HFFc6 (cell line): ENCODE measurements around the gene GBP4. TPM values are rescaled to one million over a fixed set of nuclear protein-coding genes. Genes with fewer than 3 reads are reported as not detected.

ENCODE experiments used
- DNase-seq: peaks from one replicate; pipeline ENCODE4 v3.0.0-alpha.2; 2018
- H3K27ac Mint-ChIP-seq: 2 replicates; pipeline ENCODE4 v1.8.0; 2020; ENCODE audit warnings: mild to moderate bottlenecking, mixed read lengths
- H3K27me3 Mint-ChIP-seq: 2 replicates; pipeline ENCODE4 v1.8.0; 2021; ENCODE audit warnings: mild to moderate bottlenecking, moderate library complexity, mixed read lengths; ENCODE audit not compliant: insufficient read depth
- H3K36me3 Mint-ChIP-seq: 2 replicates; pipeline ENCODE4 v1.8.0; 2021; ENCODE audit warnings: low read depth, mixed read lengths
- H3K4me1 Mint-ChIP-seq: 2 replicates; pipeline ENCODE4 v1.8.0; 2020; ENCODE audit warnings: low read depth, mixed read lengths
- H3K4me3 Mint-ChIP-seq: 2 replicates; pipeline ENCODE4 v1.8.0; 2020; ENCODE audit warnings: mild to moderate bottlenecking, moderate library complexity, mixed read lengths
- H3K9me3 Mint-ChIP-seq: 2 replicates; pipeline ENCODE4 v1.8.0; 2020; ENCODE audit warnings: mild to moderate bottlenecking, mixed read lengths
- total RNA-seq, 6 experiments: library from RNA; stranded (reverse); fragmentation: NEBNext Ultra II Directional; extraction: Animal tissue kit (Norgen Biotek cat#: 25700); gene quantifications; 2 replicates in 1 of 6; 3 replicates in 5 of 6; pipeline ENCODE4 v1.2.3, GENCODE V29; 2021
- TF ChIP-seq, protein P1 (sequence below): fragments of 200-600 bp; sonication (generic); IDR thresholded peaks from 2 replicates; pipeline ENCODE4 v1.5.0; 2021; ENCODE audit warnings: antibody characterized with exemption, mild to moderate bottlenecking

Gene GBP4
- total RNA-seq, 6 experiments from 2014 or later, result 0.10 to 0.31 (median 0.22) TPM

- H3K27ac Mint-ChIP-seq, result no peak overlapping the region
- H3K27me3 Mint-ChIP-seq, result peaks cover 4% of the 10 kb centered on the region; the same call in 1 of the 2 replicates
- TF ChIP-seq, protein P1, sequence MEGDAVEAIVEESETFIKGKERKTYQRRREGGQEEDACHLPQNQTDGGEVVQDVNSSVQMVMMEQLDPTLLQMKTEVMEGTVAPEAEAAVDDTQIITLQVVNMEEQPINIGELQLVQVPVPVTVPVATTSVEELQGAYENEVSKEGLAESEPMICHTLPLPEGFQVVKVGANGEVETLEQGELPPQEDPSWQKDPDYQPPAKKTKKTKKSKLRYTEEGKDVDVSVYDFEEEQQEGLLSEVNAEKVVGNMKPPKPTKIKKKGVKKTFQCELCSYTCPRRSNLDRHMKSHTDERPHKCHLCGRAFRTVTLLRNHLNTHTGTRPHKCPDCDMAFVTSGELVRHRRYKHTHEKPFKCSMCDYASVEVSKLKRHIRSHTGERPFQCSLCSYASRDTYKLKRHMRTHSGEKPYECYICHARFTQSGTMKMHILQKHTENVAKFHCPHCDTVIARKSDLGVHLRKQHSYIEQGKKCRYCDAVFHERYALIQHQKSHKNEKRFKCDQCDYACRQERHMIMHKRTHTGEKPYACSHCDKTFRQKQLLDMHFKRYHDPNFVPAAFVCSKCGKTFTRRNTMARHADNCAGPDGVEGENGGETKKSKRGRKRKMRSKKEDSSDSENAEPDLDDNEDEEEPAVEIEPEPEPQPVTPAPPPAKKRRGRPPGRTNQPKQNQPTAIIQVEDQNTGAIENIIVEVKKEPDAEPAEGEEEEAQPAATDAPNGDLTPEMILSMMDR, result no peak
- no peaks in the 10 kb centered on the region for H3K4me1 Mint-ChIP-seq
- H3K4me3 Mint-ChIP-seq, result no peak overlapping the region
- H3K9me3 Mint-ChIP-seq, result peaks cover 15% of the 10 kb centered on the region
- H3K36me3 Mint-ChIP-seq, result no peaks in the 10 kb centered on the region
- no peak for DNase-seq
Observed at GRCh38 chr1:89179343-89179742, 19.4 kb downstream of the GBP4 start.

DNA sequence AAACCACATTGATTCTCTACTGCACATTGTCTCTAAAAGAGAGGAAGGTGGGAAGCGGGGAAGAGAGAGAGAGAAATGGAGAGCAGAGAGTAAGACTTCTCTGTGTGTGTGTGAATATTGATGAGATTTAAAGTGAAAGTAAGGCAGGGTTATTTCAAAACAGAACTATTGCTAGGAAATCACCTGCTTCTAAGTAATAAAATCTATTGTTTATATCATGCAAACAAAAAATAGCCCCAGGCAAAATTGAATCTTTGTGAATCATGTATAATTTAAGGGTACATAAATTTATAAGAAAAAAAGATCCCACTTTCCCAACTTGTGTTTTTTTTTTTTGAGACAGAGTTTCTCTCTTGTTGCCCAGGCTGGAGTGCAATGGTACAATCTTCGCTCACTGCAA lies 21.8 kb downstream of the GBP4 start:
- H3K4me3 Mint-ChIP-seq, result no peak overlapping the region; the same call in 1 of the 2 replicates
- no peaks in the 10 kb centered on the region for H3K4me1 Mint-ChIP-seq
- TF ChIP-seq, protein P1, result no peak
- DNase-seq, result no peak
- peaks cover 4% of the 10 kb centered on the region; the same call in 1 of the 2 replicates for H3K27me3 Mint-ChIP-seq
- peaks cover 4% of the 10 kb centered on the region for H3K9me3 Mint-ChIP-seq
- H3K36me3 Mint-ChIP-seq, result no peaks in the 10 kb centered on the region
- no peak overlapping the region for H3K27ac Mint-ChIP-seq

GRCh38 chr1:89175601-89176256 lies 23.0 kb downstream of the GBP4 start, which contains the start of gene GBP7:
Gene GBP7 (minus strand): TSS chr1:89176003. CDS start chr1:89171935, 4,068 bp downstream.
- H3K9me3 Mint-ChIP-seq, result no peaks in the 10 kb centered on the region; the same call in none of the 2 replicates
- no peak for DNase-seq
- H3K4me1 Mint-ChIP-seq, result no peaks in the 10 kb centered on the region
- H3K36me3 Mint-ChIP-seq, result no peaks in the 10 kb centered on the region
- H3K27ac Mint-ChIP-seq, result no peak within 1 kb of the TSS
- TF ChIP-seq, protein P1, result no peak
- H3K27me3 Mint-ChIP-seq, result peaks cover 4% of the 10 kb centered on the region; the same call in 1 of the 2 replicates
- no peak within 1 kb of the TSS; the same call in 1 of the 2 replicates for H3K4me3 Mint-ChIP-seq

GRCh38 chr1:89174491-89174890 lies 24.3 kb downstream of the GBP4 start:
- no peak overlapping the region for H3K4me3 Mint-ChIP-seq
- no peak overlapping the region for H3K27ac Mint-ChIP-seq
- peaks cover 4% of the 10 kb centered on the region for H3K9me3 Mint-ChIP-seq
- H3K36me3 Mint-ChIP-seq, result no peaks in the 10 kb centered on the region
- TF ChIP-seq, protein P1, result no peak
- DNase-seq, result no peak
- H3K27me3 Mint-ChIP-seq, result peaks cover 2% of the 10 kb centered on the region; the same call in 1 of the 2 replicates
- H3K4me1 Mint-ChIP-seq, result no peaks in the 10 kb centered on the region

DNA sequence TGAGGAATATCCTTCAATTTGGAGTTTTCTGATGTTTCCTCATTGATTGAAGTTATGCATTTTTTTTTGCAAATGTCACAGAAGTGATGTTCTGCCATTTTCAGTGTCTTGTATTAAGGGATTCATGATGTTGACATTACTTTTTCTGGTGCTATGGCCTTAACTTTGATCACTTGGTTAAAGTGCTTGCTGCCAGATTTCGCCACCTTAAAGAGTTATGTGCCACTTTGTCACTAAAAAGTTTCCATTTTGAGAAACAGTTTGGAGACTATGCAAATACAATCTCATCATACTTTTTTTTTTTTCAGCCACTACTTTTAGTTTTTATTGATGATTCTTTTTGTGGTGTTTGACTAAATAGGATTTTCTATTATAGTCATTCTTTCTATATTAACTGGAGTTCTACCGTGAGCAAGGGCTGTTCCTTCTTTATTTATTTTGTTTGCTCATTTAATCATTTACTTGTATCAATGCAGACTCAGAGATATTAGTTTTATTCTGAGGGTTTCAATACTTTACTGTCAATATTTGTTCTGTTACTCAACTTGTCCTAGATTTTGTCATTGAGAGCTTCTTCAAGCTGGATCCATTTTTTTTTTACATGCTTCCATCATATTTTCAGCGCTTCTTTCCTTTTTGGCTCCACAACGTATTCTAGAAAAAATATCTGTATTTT lies 26.1 kb downstream of the GBP4 start:
- no peaks in the 10 kb centered on the region for H3K4me1 Mint-ChIP-seq
- DNase-seq, result no peak
- no peaks in the 10 kb centered on the region for H3K36me3 Mint-ChIP-seq
- TF ChIP-seq, protein P1, result no peak
- peaks cover 2% of the 10 kb centered on the region; the same call in 1 of the 2 replicates for H3K27me3 Mint-ChIP-seq
- H3K9me3 Mint-ChIP-seq, result peaks cover 4% of the 10 kb centered on the region
- H3K4me3 Mint-ChIP-seq, result no peak overlapping the region
- H3K27ac Mint-ChIP-seq, result no peak overlapping the region
